Caco-2 (cell line): ENCODE measurements around the gene MTERF4. TPM values are rescaled to one million over a fixed set of nuclear protein-coding genes. Genes with fewer than 3 reads are reported as not detected.

Source experiments
- BruUV-seq: library from RNA; stranded (reverse); fragments of 400-500 nt; replicated peaks from 2 replicates; lab custom pipeline; 2021; lab: Mats Ljungman, UMichigan
- CTCF ChIA-PET: fragments of 300-600 bp; sonication (Branson Sonifier 250); formaldehyde crosslinking; loops from one replicate; lab custom pipeline; 2022; ENCODE audit warnings: antibody characterized with exemption; lab: Charles Lee
- POLR2A ChIA-PET: fragments of 300-600 bp; sonication (Branson Sonifier 250); formaldehyde crosslinking; loops from one replicate; lab custom pipeline; 2022; ENCODE audit warnings: antibody characterized with exemption; lab: Charles Lee
- DNase-seq, 2 experiments: peaks; one replicate each; pipeline versions ENCODE4 v3.0.0 to v3.0.0-alpha.2; 2020 to 2022
- H3K27me3 ChIP-seq: replicated peaks from 2 replicates; pipeline ENCODE4 v1.6.0; 2011; ENCODE audit warnings: low read length; ENCODE audit not compliant: control insufficient read depth, insufficient read depth
- H3K36me3 ChIP-seq: 2 replicates; pipeline ENCODE4 v1.5.1; 2011; ENCODE audit warnings: low read length; ENCODE audit not compliant: control insufficient read depth, insufficient read depth
- H3K4me1 ChIP-seq: fragments of 250-450 bp; sonication (Bioruptor Pico); 2 replicates; pipeline ENCODE4 v1.5.1; 2020; ENCODE audit warnings: mild to moderate bottlenecking
- H3K4me3 ChIP-seq: 2 replicates; pipeline ENCODE4 v1.5.1; 2011; ENCODE audit warnings: low read depth, mild to moderate bottlenecking, control low read depth, low read length
- H3K9me3 ChIP-seq: fragments of 250-450 bp; sonication (Bioruptor Pico); 2 replicates; pipeline ENCODE4 v1.5.1; 2020; ENCODE audit warnings: mild to moderate bottlenecking, moderate library complexity
- H3K27ac Mint-ChIP-seq: one replicate; pipeline ENCODE4 v1.8.0; 2022; ENCODE audit warnings: mixed read lengths; ENCODE audit not compliant: unreplicated experiment
- H3K27me3 Mint-ChIP-seq: one replicate; pipeline ENCODE4 v1.8.0; 2022; ENCODE audit warnings: mixed read lengths; ENCODE audit not compliant: insufficient read depth, unreplicated experiment
- H3K36me3 Mint-ChIP-seq: one replicate; pipeline ENCODE4 v1.8.0; 2022; ENCODE audit warnings: mild to moderate bottlenecking, mixed read lengths; ENCODE audit not compliant: insufficient read depth, unreplicated experiment
- H3K4me1 Mint-ChIP-seq: one replicate; pipeline ENCODE4 v1.8.0; 2022; ENCODE audit warnings: low read depth, mixed read lengths; ENCODE audit not compliant: unreplicated experiment
- H3K4me3 Mint-ChIP-seq: one replicate; pipeline ENCODE4 v1.8.0; 2022; ENCODE audit warnings: mild to moderate bottlenecking, moderate library complexity, mixed read lengths; ENCODE audit not compliant: unreplicated experiment
- H3K9me3 Mint-ChIP-seq: one replicate; pipeline ENCODE4 v1.8.0; 2022; ENCODE audit warnings: mixed read lengths; ENCODE audit not compliant: unreplicated experiment
- intact Hi-C: fragments of 100-400 bp; cut with micrococcal nuclease; formaldehyde crosslinking; loops from one replicate; pipeline ENCODE4 v1.10.0; 2022; ENCODE audit not compliant: unreplicated experiment
- total RNA-seq: library from RNA; stranded (reverse); gene quantifications from 2 replicates; pipeline ENCODE4 v1.2.3, GENCODE V29; 2022
- TF ChIP-seq, protein P1 (sequence below), 2 experiments: fragments of 200-600 bp in 1 of 2; IDR thresholded peaks; 1 replicate in 1 of 2; 2 replicates in 1 of 2; pipeline versions ENCODE4 v1.5.1 to v1.8.0; 2011 to 2022; ENCODE audit warnings: antibody characterized with exemption in 1 of 2, control low read depth in 1 of 2, inconsistent platforms in 1 of 2, low read depth in 1 of 2, low read length in 1 of 2, mild to moderate bottlenecking in 1 of 2, moderate library complexity in 1 of 2; ENCODE audit not compliant: insufficient read depth in 1 of 2, severe bottlenecking in 1 of 2, unreplicated experiment in 1 of 2

Gene MTERF4
- total RNA-seq, 1 experiment from 2014 or later, result 22.2 TPM

DNA sequence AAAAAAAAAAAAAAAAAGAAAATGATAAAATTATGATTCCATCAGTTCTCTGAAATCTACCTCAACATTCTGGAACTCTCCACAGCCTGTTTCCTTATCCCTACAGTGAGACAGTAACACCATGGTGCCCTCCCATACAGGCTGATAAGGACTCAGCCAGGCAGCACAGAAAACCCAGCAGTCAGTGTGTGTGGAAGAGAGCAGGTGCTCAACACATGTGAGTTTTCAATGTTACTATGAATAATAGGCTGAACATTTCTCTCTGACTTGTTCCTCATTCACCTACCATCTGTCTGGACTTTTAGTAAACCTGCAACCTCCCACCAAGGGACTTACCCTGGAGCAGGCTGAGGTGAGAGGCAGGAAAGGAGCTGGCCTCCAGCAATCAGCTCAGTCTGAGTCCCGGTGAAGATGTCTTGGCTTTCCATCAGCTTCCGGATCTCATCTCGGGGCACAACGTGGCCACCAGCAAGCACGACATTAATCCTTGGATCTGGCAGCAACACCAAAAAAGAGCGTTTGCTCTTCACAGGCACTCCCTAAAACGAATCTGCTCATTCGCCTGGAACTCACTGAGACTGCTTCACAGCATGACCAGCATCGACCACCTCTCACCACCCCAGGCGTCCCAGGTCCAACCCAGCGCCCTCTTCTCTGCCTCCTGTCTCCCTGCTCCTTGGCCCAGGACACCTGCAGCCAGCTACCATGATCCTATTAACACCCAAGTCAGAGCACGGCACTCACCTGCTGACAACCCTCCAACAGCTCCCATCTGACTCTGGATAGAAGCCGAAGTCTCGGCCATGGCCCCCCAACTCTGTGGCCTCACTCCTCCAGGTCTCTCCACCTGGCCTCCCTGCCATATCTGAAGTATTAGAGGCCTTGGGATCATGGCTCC lies 30.7 kb upstream of the MTERF4 start:
- DNase-seq, result no peak
- H3K36me3 Mint-ChIP-seq, result no peaks in the 10 kb centered on the region
- no peak overlapping the region for H3K4me3 ChIP-seq
- intact Hi-C loops, result no loop called here
- no peaks in the 10 kb centered on the region for H3K27me3 Mint-ChIP-seq
- no peaks in the 10 kb centered on the region for H3K4me1 ChIP-seq
- no peak overlapping the region for H3K4me3 Mint-ChIP-seq
- H3K9me3 ChIP-seq, result no peaks in the 10 kb centered on the region
- no peaks in the 10 kb centered on the region for H3K36me3 ChIP-seq
- BruUV-seq, result no TSS peak
- H3K4me1 Mint-ChIP-seq, result no peaks in the 10 kb centered on the region
- TF ChIP-seq, protein P1, sequence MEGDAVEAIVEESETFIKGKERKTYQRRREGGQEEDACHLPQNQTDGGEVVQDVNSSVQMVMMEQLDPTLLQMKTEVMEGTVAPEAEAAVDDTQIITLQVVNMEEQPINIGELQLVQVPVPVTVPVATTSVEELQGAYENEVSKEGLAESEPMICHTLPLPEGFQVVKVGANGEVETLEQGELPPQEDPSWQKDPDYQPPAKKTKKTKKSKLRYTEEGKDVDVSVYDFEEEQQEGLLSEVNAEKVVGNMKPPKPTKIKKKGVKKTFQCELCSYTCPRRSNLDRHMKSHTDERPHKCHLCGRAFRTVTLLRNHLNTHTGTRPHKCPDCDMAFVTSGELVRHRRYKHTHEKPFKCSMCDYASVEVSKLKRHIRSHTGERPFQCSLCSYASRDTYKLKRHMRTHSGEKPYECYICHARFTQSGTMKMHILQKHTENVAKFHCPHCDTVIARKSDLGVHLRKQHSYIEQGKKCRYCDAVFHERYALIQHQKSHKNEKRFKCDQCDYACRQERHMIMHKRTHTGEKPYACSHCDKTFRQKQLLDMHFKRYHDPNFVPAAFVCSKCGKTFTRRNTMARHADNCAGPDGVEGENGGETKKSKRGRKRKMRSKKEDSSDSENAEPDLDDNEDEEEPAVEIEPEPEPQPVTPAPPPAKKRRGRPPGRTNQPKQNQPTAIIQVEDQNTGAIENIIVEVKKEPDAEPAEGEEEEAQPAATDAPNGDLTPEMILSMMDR (IDR thresholded peaks at IDR 0.05; ENCODE audit: insufficient read depth in 1 of 2, low read depth in 1 of 2, low read length in 1 of 2, severe bottlenecking in 1 of 2, unreplicated experiment in 1 of 2), result no peak
- POLR2A ChIA-PET, result no interaction called here
- H3K27me3 ChIP-seq, result no peaks in the 10 kb centered on the region
- H3K27ac Mint-ChIP-seq, result no peak overlapping the region
- CTCF ChIA-PET, result no interaction called here
- H3K9me3 Mint-ChIP-seq, result no peaks in the 10 kb centered on the region

GRCh38 chr2:241131531-241131930 lies 29.4 kb upstream of the MTERF4 start:
- no peak for DNase-seq
- H3K27ac Mint-ChIP-seq, result no peak overlapping the region
- H3K27me3 ChIP-seq, result no peaks in the 10 kb centered on the region
- no peaks in the 10 kb centered on the region for H3K4me1 Mint-ChIP-seq
- TF ChIP-seq, protein P1 (IDR thresholded peaks at IDR 0.05; ENCODE audit: insufficient read depth in 1 of 2, low read depth in 1 of 2, low read length in 1 of 2, severe bottlenecking in 1 of 2, unreplicated experiment in 1 of 2), result no peak
- H3K9me3 ChIP-seq, result no peaks in the 10 kb centered on the region
- ChIA-PET CTCF (no interaction called here), POLR2A (no interaction called here)
- H3K36me3 ChIP-seq, result no peaks in the 10 kb centered on the region
- intact Hi-C loops, result no loop called here
- no peak overlapping the region for H3K4me3 Mint-ChIP-seq
- no peaks in the 10 kb centered on the region for H3K9me3 Mint-ChIP-seq
- no peaks in the 10 kb centered on the region for H3K36me3 Mint-ChIP-seq
- H3K27me3 Mint-ChIP-seq, result no peaks in the 10 kb centered on the region
- no peak overlapping the region for H3K4me3 ChIP-seq
- BruUV-seq, result no TSS peak
- H3K4me1 ChIP-seq, result no peaks in the 10 kb centered on the region

DNA sequence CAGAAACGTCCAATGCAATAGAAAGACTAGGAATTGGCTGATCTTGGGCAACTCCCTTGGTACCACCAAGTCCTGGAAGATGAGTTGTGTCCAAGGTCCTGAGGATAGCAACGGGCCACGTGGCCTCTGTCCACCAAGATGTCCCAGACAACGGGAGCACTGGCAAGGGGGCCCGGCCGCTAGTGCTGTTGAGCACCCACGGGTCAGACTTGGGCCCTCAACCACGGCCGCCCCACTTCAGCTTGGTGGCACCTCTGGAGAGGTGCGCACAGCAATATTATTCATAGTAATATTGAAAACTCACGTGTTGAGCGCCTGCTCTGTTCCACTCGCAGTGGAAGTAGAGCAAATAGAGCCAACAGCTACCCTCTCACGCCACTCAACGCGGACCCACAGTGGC lies 28.2 kb upstream of the MTERF4 start:
- ChIA-PET POLR2A (no interaction called here), CTCF (no interaction called here)
- TF ChIP-seq, protein P1 (IDR thresholded peaks at IDR 0.05; ENCODE audit: insufficient read depth in 1 of 2, low read depth in 1 of 2, low read length in 1 of 2, severe bottlenecking in 1 of 2, unreplicated experiment in 1 of 2), result no peak
- Histone ChIP-seq H3K4me1 (no peaks in the 10 kb centered on the region), H3K4me3 (no peak overlapping the region), H3K36me3 (no peaks in the 10 kb centered on the region), H3K27me3 (no peaks in the 10 kb centered on the region), H3K9me3 (no peaks in the 10 kb centered on the region)
- Mint-ChIP-seq H3K4me1 (no peaks in the 10 kb centered on the region), H3K9me3 (no peaks in the 10 kb centered on the region), H3K36me3 (no peaks in the 10 kb centered on the region), H3K4me3 (no peak overlapping the region), H3K27me3 (no peaks in the 10 kb centered on the region), H3K27ac (no peak overlapping the region)
- DNase-seq, result no peak
- intact Hi-C loops, result no loop called here
- no TSS peak for BruUV-seq
